Femur (tissue), 1 donor: ENCODE measurements around the gene HMOX1.
"Not testable (repeated sequence)": the region's sequence is repeated elsewhere in the genome, so short reads cannot be mapped to it uniquely, and the experiment has no call there.

Source experiments
- DNase-seq: peaks from one replicate; pipeline ENCODE4 v3.0.0-alpha.2; 2017

Gene HMOX1

GRCh38 chr22:35381424-35382009 is 621 bp downstream of the HMOX1 start:
- DNase-seq, result no peak

GRCh38 chr22:35383679-35384071 is 2.8 kb downstream of the HMOX1 start:
- DNase-seq, result no peak

- no peak for DNase-seq
Measured at GRCh38 chr22:35384527-35384926, 3.6 kb downstream of the HMOX1 start.

GRCh38 chr22:35384975-35385588 is 4.2 kb downstream of the HMOX1 start:
- no peak for DNase-seq

GRCh38 chr22:35386670-35387288 is 5.9 kb downstream of the HMOX1 start:
- DNase-seq, result no peak

- DNase-seq, result no peak
Measured at GRCh38 chr22:35390933-35391332, 10.0 kb downstream of the HMOX1 start.

GRCh38 chr22:35392357-35392756 is 11.5 kb downstream of the HMOX1 start:
- DNase-seq, result no peak

GRCh38 chr22:35393116-35394010 is 12.5 kb downstream of the HMOX1 start:
- no peak for DNase-seq

GRCh38 chr22:35394011-35394312 is 13.1 kb downstream of the HMOX1 start:
- DNase-seq, result no peak

- no peak for DNase-seq
Measured at GRCh38 chr22:35394810-35395563, 14.1 kb downstream of the HMOX1 start.

GRCh38 chr22:35396622-35397021 is 15.7 kb downstream of the HMOX1 start:
- DNase-seq, result not testable (repeated sequence)

GRCh38 chr22:35397095-35397904 is 16.4 kb downstream of the HMOX1 start:
- no peak for DNase-seq

- DNase-seq, result no peak
Measured at GRCh38 chr22:35398591-35398973, 17.7 kb downstream of the HMOX1 start.

- DNase-seq, result no peak
Measured at GRCh38 chr22:35399114-35399677, 18.3 kb downstream of the HMOX1 start.

- peak; percentile 99 for DNase-seq
Measured at GRCh38 chr22:35399678-35400500, 19.0 kb downstream of the HMOX1 start, which contains the start of gene MCM5. Gene MCM5 (plus strand): TSS chr22:35400140. CDS start chr22:35400439, 299 bp downstream.

- DNase-seq, result no peak
Measured at GRCh38 chr22:35400501-35400790, 19.6 kb downstream of the HMOX1 start.

- DNase-seq, result no peak
Measured at GRCh38 chr22:35401863-35402262, 21.0 kb downstream of the HMOX1 start.

- no peak for DNase-seq
Measured at GRCh38 chr22:35403356-35403755, 22.5 kb downstream of the HMOX1 start.

- no peak for DNase-seq
Measured at GRCh38 chr22:35404176-35404575, 23.3 kb downstream of the HMOX1 start.

- DNase-seq, result no peak
Measured at GRCh38 chr22:35406443-35406842, 25.5 kb downstream of the HMOX1 start.

- no peak for DNase-seq
Measured at GRCh38 chr22:35407362-35407761, 26.5 kb downstream of the HMOX1 start.
